Mesenchymal stem cell (in vitro differentiated cells and primary cell): ENCODE results near the gene SLC18A3.
A peak's percentile ranks its signal among the peaks of the same experiment; 100 is the strongest.

Experiments used
- DNase-seq: peaks from one replicate; pipeline ENCODE4 v3.0.0-alpha.2; 2013
- H2AFZ ChIP-seq: one replicate; pipeline ENCODE4 v1.6.1; 2013; ENCODE audit warnings: low read depth, mild to moderate bottlenecking, control low read depth, inconsistent platforms, low read length, moderate library complexity
- H2AK5ac ChIP-seq: 2 replicates; pipeline ENCODE4 v1.6.1; 2013; ENCODE audit warnings: low read length, moderate library complexity, mild to moderate bottlenecking, inconsistent platforms; ENCODE audit not compliant: severe bottlenecking
- H2BK120ac ChIP-seq: one replicate; pipeline ENCODE4 v1.6.1; 2013; ENCODE audit warnings: low read depth, mild to moderate bottlenecking, inconsistent platforms, low read length, moderate library complexity
- H2BK12ac ChIP-seq, 2 experiments: one replicate each; pipeline ENCODE4 v1.6.1; 2013; ENCODE audit warnings: inconsistent platforms in 2 of 2, low read length in 2 of 2, mild to moderate bottlenecking in 2 of 2, moderate library complexity in 2 of 2, control low read depth in 1 of 2
- H2BK15ac ChIP-seq: one replicate; pipeline ENCODE4 v1.6.1; 2013; ENCODE audit warnings: mild to moderate bottlenecking, low read depth, inconsistent platforms; ENCODE audit not compliant: poor library complexity, severe bottlenecking
- H2BK5ac ChIP-seq: 2 replicates; pipeline ENCODE4 v1.6.1; 2013; ENCODE audit warnings: low read depth, mild to moderate bottlenecking, low read length, control low read depth, inconsistent platforms; ENCODE audit not compliant: poor library complexity, severe bottlenecking
- H3K14ac ChIP-seq, 2 experiments: one replicate each; pipeline ENCODE4 v1.6.1; 2013; ENCODE audit warnings: inconsistent platforms in 2 of 2, low read length in 2 of 2, control low read depth in 1 of 2, mild to moderate bottlenecking in 1 of 2, moderate library complexity in 1 of 2
- H3K18ac ChIP-seq, 2 experiments: one replicate each; pipeline ENCODE4 v1.6.1; 2013; ENCODE audit warnings: inconsistent platforms in 2 of 2, low read length in 2 of 2, control low read depth in 1 of 2, low read depth in 1 of 2, mild to moderate bottlenecking in 1 of 2
- H3K23ac ChIP-seq, 2 experiments: one replicate each; pipeline ENCODE4 v1.6.1; 2013; ENCODE audit warnings: inconsistent platforms in 2 of 2, low read length in 2 of 2, mild to moderate bottlenecking in 2 of 2, moderate library complexity in 2 of 2, control low read depth in 1 of 2
- H3K27ac ChIP-seq: 2 replicates; pipeline ENCODE4 v1.5.1; 2013; ENCODE audit warnings: mild to moderate bottlenecking, moderate library complexity, low read length, control low read depth, inconsistent platforms; ENCODE audit not compliant: poor library complexity, severe bottlenecking
- H3K27me3 ChIP-seq, 2 experiments: 2 replicates each; pipeline versions ENCODE4 v1.6.1 to v1.7.0; 2013; ENCODE audit warnings: low read length in 2 of 2, mild to moderate bottlenecking in 2 of 2, moderate library complexity in 2 of 2, control low read depth in 1 of 2, inconsistent platforms in 1 of 2; ENCODE audit not compliant: control insufficient read depth in 1 of 2, insufficient read depth in 1 of 2
- H3K36me3 ChIP-seq, 2 experiments: 2 replicates each; pipeline versions ENCODE4 v1.6.1 to v1.7.0; 2013; ENCODE audit warnings: low read length in 2 of 2, control low read depth in 1 of 2, inconsistent platforms in 1 of 2, low read depth in 1 of 2, mild to moderate bottlenecking in 1 of 2; ENCODE audit not compliant: insufficient read depth in 2 of 2, control insufficient read depth in 1 of 2
- H3K4ac ChIP-seq, 2 experiments: one replicate each; pipeline ENCODE4 v1.6.1; 2013; ENCODE audit warnings: inconsistent platforms in 2 of 2, low read length in 2 of 2, mild to moderate bottlenecking in 2 of 2, moderate library complexity in 2 of 2, control low read depth in 1 of 2, low read depth in 1 of 2
- H3K4me1 ChIP-seq: 2 replicates; pipeline ENCODE4 v1.6.1; 2013; ENCODE audit warnings: low read depth, low read length, control low read depth; ENCODE audit not compliant: control insufficient read depth, insufficient read depth
- H3K4me2 ChIP-seq: 2 replicates; pipeline ENCODE4 v1.6.1; 2013; ENCODE audit warnings: low read length, mild to moderate bottlenecking, inconsistent platforms; ENCODE audit not compliant: poor library complexity, severe bottlenecking
- H3K4me3 ChIP-seq, 2 experiments: 2 replicates each; pipeline versions ENCODE4 v1.5.1 to v1.7.0; 2013; ENCODE audit warnings: low read length in 2 of 2, mild to moderate bottlenecking in 2 of 2, control low read depth in 1 of 2, low read depth in 1 of 2; ENCODE audit not compliant: insufficient read depth in 1 of 2
- H3K79me1 ChIP-seq: replicated peaks from 2 replicates; pipeline ENCODE4 v1.6.1; 2013; ENCODE audit warnings: mild to moderate bottlenecking, control low read depth, low read length, inconsistent platforms; ENCODE audit not compliant: poor library complexity, severe bottlenecking
- H3K9ac ChIP-seq: 2 replicates; pipeline ENCODE4 v1.7.0; 2013; ENCODE audit warnings: mild to moderate bottlenecking, low read length, moderate library complexity
- H3K9me3 ChIP-seq: 2 replicates; pipeline ENCODE4 v1.7.0; 2013; ENCODE audit warnings: mild to moderate bottlenecking, low read length; ENCODE audit not compliant: control insufficient read depth
- H4K8ac ChIP-seq: one replicate; pipeline ENCODE4 v1.6.1; 2013; ENCODE audit warnings: inconsistent platforms, mild to moderate bottlenecking, low read length, moderate library complexity
- H4K91ac ChIP-seq: one replicate; pipeline ENCODE4 v1.6.1; 2013; ENCODE audit warnings: mild to moderate bottlenecking, low read length, inconsistent platforms
- WGBS: methylation state at CpG from one replicate; pipeline ENCODE4 v1.1.7; 2013; ENCODE audit warnings: mixed read lengths; 5-methylcytosine and 5-hydroxymethylcytosine counted together

The SLC18A3 gene

GRCh38 chr10:49572594-49573114 is 37.5 kb upstream of the SLC18A3 start:
- H3K18ac ChIP-seq = no peak overlapping the region
- peaks cover 14% of the 10 kb centered on the region for H3K9me3 ChIP-seq
- WGBS = 73% methylated on average over 9 of the region's 9 CpGs
- H3K79me1 ChIP-seq = no peaks in the 10 kb centered on the region
- H4K8ac ChIP-seq = no peak overlapping the region
- no peak overlapping the region for H3K14ac ChIP-seq
- no peak overlapping the region for H2BK12ac ChIP-seq
- H3K4ac ChIP-seq = no peak overlapping the region
- H2AFZ ChIP-seq = no peak overlapping the region
- H2AK5ac ChIP-seq = no peak overlapping the region
- no peaks in the 10 kb centered on the region for H3K36me3 ChIP-seq
- H2BK120ac ChIP-seq = no peak overlapping the region
- H3K27ac ChIP-seq = no peak overlapping the region
- DNase-seq = no peak
- H3K27me3 ChIP-seq = peaks cover 3 to 10% of the 10 kb centered on the region in 2 experiments
- peak overlapping the region; percentile 65 for H4K91ac ChIP-seq
- no peak overlapping the region for H2BK15ac ChIP-seq
- H2BK5ac ChIP-seq = no peak overlapping the region
- H3K4me3 ChIP-seq = no peak overlapping the region
- H3K4me1 ChIP-seq = peaks cover 2% of the 10 kb centered on the region
- H3K23ac ChIP-seq = no peak overlapping the region
- no peak overlapping the region for H3K9ac ChIP-seq
- H3K4me2 ChIP-seq = no peak overlapping the region

DNA sequence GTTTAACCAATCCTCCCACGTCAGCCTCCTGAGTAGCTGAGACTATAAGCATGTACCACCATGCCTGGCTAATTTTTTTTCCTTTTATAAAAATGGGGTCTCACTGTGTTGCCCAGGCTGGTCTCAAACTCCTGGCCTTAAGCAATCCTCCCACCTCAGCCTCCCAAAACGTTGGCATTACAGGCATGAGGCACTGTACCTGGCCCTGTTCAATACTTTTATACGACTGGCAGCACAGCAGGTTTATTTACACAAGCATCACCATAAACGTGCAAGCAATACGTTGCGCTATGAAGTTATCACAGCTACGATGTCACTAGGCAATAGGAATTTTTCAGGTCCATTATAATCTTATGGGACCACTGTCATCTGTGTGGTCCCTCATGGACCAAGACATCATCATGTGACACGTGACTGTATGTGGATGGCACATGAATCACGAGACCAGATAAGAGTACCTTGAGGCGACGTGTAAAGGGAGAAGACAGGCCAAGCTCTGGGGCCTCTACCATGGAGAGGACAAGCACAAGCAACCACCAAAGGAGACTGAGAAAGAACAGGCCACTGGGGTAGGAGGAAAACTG is 34.5 kb upstream of the SLC18A3 start:
- Histone ChIP-seq H3K36me3 (no peaks in the 10 kb centered on the region), H2BK120ac (no peak overlapping the region), H3K4ac (no peak overlapping the region), H2BK5ac (no peak overlapping the region), H3K9ac (no peak overlapping the region), H3K23ac (no peak overlapping the region), H3K9me3 (peaks cover 2% of the 10 kb centered on the region), H2BK15ac (no peak overlapping the region), H3K4me3 (no peak overlapping the region), H3K27ac (no peak overlapping the region), H4K8ac (no peak overlapping the region), H3K18ac (no peak overlapping the region), H2BK12ac (no peak overlapping the region), H3K27me3 (peaks cover 3 to 10% of the 10 kb centered on the region in 2 experiments), H3K14ac (no peak overlapping the region), H2AFZ (no peak overlapping the region), H4K91ac (no peak overlapping the region), H2AK5ac (no peak overlapping the region), H3K4me2 (no peak overlapping the region), H3K4me1 (peaks cover 2% of the 10 kb centered on the region), H3K79me1 (no peaks in the 10 kb centered on the region)
- 83% methylated on average over 11 of the region's 11 CpGs for WGBS
- no peak for DNase-seq

- Histone ChIP-seq H3K36me3 (no peaks in the 10 kb centered on the region), H3K4me2 (no peak overlapping the region), H2BK5ac (no peak overlapping the region), H4K8ac (no peak overlapping the region), H3K23ac (no peak overlapping the region), H2AFZ (no peak overlapping the region), H3K9ac (no peak overlapping the region), H3K27ac (no peak overlapping the region), H3K9me3 (no peaks in the 10 kb centered on the region), H2AK5ac (no peak overlapping the region), H4K91ac (no peak overlapping the region), H3K27me3 (peaks cover 3 to 4% of the 10 kb centered on the region in 2 experiments), H2BK15ac (no peak overlapping the region), H3K4me1 (peaks cover 2% of the 10 kb centered on the region), H3K4ac (no peak overlapping the region), H3K4me3 (no peak overlapping the region), H3K18ac (no peak overlapping the region), H3K14ac (no peak overlapping the region), H3K79me1 (no peaks in the 10 kb centered on the region), H2BK120ac (no peak overlapping the region), H2BK12ac (no peak overlapping the region)
- no CpG with 5 or more reads among the region's 2 CpGs for WGBS
- DNase-seq = no peak
Measured at GRCh38 chr10:49577182-49577925, 32.8 kb upstream of the SLC18A3 start.

- no peak overlapping the region for H2BK5ac ChIP-seq
- no peak overlapping the region for H3K18ac ChIP-seq
- H2AK5ac ChIP-seq = no peak overlapping the region
- H4K8ac ChIP-seq = no peak overlapping the region
- no peak overlapping the region for H2AFZ ChIP-seq
- H3K27ac ChIP-seq = no peak overlapping the region
- H3K9me3 ChIP-seq = no peaks in the 10 kb centered on the region
- no peak overlapping the region for H3K23ac ChIP-seq
- H2BK12ac ChIP-seq = no peak overlapping the region
- no peak overlapping the region for H3K9ac ChIP-seq
- no peaks in the 10 kb centered on the region for H3K79me1 ChIP-seq
- no peak for DNase-seq
- no peak overlapping the region for H3K4me2 ChIP-seq
- WGBS = 74% methylated on average over 2 of the region's 3 CpGs
- peaks cover 0 to 3% of the 10 kb centered on the region in 2 experiments for H3K27me3 ChIP-seq
- H3K14ac ChIP-seq = no peak overlapping the region
- no peak overlapping the region for H2BK15ac ChIP-seq
- H3K4ac ChIP-seq = no peak overlapping the region
- H3K36me3 ChIP-seq = no peaks in the 10 kb centered on the region
- no peak overlapping the region for H2BK120ac ChIP-seq
- no peaks in the 10 kb centered on the region for H3K4me1 ChIP-seq
- H4K91ac ChIP-seq = no peak overlapping the region
- no peak overlapping the region for H3K4me3 ChIP-seq
Measured at GRCh38 chr10:49578392-49578791, 31.7 kb upstream of the SLC18A3 start.
